Activated T-cell treated with anti-CD3 and anti-CD28 coated beads for 1 hour (primary cell): ENCODE data around the gene SIRT7.

Experiments used
- DNase-seq: peaks from one replicate; pipeline ENCODE4 v3.0.0-alpha.2; 2020; ENCODE audit warnings: low read depth

Gene SIRT7

DNA sequence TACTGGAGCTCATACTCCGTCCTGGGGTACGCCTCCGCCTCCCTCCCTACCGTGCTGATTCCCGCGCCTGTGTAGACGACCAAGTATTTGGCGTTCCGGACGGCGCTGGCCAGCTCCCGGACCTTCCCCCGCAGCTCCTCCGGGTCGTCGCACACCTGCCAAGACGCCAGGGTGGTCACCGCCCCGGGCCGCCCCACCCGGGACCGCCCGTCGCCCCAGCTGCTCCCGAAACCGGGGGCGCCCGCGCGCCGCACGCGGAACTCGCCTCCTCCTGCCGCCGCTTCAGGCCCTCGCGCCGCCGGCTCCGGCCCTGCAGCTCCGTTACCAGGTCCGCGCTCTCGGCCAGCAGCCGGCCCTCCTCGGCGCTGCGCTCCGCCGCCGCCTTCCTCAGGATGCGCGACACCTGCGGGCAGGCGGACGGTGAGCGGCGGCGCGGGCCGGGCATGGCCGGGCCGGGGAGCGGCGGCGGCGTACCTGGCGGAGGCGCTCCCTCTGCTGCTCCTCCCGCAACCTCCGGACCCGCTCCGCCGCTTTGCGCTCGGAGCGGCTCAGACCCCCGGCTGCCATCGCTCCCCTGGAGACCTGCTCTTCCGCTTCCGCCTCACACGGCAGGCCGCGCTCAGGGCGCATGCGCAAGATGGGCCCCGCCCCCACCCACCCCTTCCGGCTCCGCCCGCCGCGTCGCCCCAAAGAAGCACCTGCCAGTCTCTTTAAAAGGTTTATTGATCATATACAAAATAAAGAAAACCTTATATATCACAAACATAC lies at the start of gene SIRT7:
Gene SIRT7 (minus strand): TSS at position 612 of the 768 bp plus-strand sequence. CDS start 45 bp downstream, at position 567.
- DNase-seq, result peak; percentile 82

- DNase-seq, result no peak
These were observed 49.2 kb upstream of the SIRT7 start for GRCh38 chr17:81967244-81967532.

GRCh38 chr17:81966343-81967243 lies 48.6 kb upstream of the SIRT7 start:
- DNase-seq, result no peak

- no peak for DNase-seq
These were observed 46.3 kb upstream of the SIRT7 start for GRCh38 chr17:81964081-81964849.

GRCh38 chr17:81962499-81963441 lies 44.8 kb upstream of the SIRT7 start:
- no peak for DNase-seq

DNA sequence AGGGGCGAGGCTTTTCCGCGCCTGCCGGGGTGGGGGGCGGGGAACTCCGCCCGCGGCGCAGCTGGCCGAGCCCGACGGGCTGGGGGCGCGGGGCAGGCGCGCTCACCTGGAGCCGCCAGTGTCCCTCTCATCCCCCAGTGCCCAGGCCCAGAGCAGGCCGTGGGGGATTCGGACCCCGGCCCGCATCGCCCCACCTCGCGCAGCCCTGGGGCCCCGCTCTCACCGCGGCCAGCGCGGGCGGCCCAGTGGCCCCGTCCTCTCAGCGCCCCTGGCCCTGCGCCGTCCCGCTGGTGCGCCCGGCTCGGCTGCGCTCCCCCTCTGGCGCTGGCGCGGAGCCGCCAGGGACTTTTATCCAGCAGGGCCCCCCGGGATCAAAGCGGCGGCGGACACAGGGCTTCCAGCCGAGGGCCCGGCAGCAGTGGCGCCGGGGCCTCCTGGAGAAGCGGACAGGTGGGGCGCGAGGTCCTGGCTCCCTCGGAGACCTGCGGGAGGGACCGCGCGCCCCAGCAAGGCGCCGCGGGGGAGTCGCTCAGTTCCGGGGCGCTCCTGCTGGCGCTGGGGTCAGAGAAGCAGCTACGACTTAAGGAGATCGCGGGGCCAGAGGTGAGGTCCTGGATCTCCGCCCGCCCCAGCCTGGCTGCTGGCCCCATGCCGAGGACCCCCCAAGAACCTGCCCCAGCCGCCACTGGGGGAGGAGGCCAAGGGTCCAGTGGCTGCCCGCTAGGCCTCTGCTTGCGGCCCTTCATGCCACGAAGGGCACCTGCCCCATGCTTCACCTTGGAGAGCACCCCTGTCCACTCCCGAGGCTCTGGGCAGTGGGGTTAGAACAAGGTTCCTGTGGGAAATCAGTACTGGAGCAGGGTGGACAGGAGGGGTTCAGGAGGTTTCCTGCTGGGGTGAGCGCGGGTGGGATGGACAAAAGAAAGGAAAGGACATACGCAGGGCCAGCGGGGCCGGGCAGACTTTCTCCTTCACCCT lies 43.8 kb upstream of the SIRT7 start:
- DNase-seq, result no peak

- DNase-seq, result no peak
These were observed 43.1 kb upstream of the SIRT7 start, which contains the start of gene NOTUM for GRCh38 chr17:81961087-81961511. Gene NOTUM, minus strand, starts transcription at chr17:81961187. Its CDS starts 278 bp downstream, at chr17:81960909.

- no peak for DNase-seq
These were observed 42.4 kb upstream of the SIRT7 start for GRCh38 chr17:81960130-81960958.

DNA sequence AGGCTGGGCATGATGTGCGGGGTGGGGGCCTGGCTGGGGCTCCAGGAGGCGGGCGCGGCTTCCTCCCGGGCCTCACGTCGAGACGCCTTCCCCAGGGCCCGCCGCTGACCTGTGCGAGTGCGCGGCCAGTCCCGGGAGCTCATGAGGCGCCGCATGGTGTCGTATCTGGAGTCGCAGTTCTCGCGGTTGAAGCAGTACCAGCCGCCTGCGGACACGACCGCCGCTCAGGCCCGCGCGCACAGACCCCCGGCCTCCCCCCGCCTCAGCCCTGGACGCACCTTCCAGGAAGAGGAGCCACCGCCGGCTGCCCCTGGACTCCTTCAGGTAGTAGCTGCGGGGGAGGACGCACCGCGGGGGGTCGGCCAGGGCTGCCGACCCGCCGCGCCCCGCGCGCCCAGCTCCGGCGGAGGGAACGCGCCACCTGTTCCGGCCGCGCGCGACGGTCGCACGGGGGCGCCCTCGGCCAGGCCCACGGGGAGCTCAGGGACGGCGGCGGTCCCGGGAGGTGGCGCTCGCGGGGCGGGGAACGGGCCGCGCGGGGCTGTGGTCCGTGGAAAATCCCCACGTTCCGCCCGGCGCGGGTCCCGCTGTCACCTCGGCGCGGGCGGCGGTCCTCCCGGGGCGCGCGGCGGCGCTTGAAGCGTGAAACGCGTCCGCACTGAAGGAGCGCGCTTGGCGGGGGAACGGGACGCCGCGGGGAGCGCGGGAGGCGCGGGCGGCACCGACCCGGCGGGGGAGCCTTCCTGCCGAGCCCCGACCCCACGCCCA lies 41.6 kb upstream of the SIRT7 start:
- peak; percentile 82 for DNase-seq

DNA sequence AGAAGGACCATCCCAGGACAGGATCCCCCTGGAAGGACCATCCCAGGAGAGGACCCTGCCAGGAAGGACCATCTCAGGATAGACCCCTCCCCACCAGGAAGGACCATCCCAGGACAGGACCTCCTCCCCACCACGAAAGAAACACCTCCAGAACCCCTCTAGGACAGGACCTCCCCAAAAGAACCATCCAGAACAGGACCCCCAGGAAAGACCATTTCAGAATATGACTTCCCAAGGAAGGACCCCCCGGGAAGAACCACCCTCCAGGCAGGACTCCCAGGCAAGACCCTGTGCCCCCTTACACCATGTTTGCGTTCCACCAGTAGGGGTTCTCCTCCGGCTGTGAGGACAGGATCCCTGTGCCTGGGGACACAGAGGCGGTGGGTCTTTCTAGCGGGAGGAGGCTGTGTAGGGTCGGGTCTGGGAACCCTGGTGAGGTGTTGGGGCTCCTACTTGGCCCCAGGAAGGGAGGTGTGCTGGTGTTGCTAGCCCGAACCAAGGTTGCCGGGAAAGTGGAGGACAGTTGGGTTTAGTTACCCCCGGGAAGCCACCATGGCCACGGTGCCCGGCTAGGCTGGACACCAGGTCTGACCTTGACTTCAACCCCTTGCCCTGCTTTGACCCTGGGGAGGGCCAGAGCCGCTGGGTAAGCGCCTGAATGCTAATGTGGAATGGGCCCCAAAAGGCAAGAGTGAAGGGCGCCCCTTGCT lies 40.8 kb upstream of the SIRT7 start:
- DNase-seq, result no peak

- DNase-seq, result no peak
These were observed 39.9 kb upstream of the SIRT7 start for GRCh38 chr17:81957691-81958432.

- no peak for DNase-seq
These were observed 38.9 kb upstream of the SIRT7 start for GRCh38 chr17:81956607-81957589.

GRCh38 chr17:81955756-81956544 lies 38.0 kb upstream of the SIRT7 start:
- no peak for DNase-seq

GRCh38 chr17:81955058-81955681 lies 37.2 kb upstream of the SIRT7 start:
- no peak for DNase-seq
